IPS-15b (cell line): Measurements from ENCODE around the gene FRS2.

Experiments
- H3K27me3 ChIP-seq: one replicate; pipeline ENCODE4 v1.6.1; 2013; ENCODE audit warnings: low read length; ENCODE audit not compliant: control insufficient read depth, insufficient read depth
- H3K36me3 ChIP-seq: one replicate; pipeline ENCODE4 v1.6.1; 2013; ENCODE audit warnings: low read length; ENCODE audit not compliant: control insufficient read depth, insufficient read depth
- H3K4me1 ChIP-seq: one replicate; pipeline ENCODE4 v1.6.1; 2013; ENCODE audit warnings: mild to moderate bottlenecking, low read length; ENCODE audit not compliant: control insufficient read depth, insufficient read depth
- H3K4me3 ChIP-seq: one replicate; pipeline ENCODE4 v1.5.1; 2013; ENCODE audit warnings: low read depth, low read length
- H3K9ac ChIP-seq: one replicate; pipeline ENCODE4 v1.6.1; 2013; ENCODE audit warnings: low read depth, mild to moderate bottlenecking, low read length
- H3K9me3 ChIP-seq: one replicate; pipeline ENCODE4 v1.6.1; 2013; ENCODE audit warnings: mild to moderate bottlenecking, low read length; ENCODE audit not compliant: control insufficient read depth, insufficient read depth

FRS2 gene

DNA sequence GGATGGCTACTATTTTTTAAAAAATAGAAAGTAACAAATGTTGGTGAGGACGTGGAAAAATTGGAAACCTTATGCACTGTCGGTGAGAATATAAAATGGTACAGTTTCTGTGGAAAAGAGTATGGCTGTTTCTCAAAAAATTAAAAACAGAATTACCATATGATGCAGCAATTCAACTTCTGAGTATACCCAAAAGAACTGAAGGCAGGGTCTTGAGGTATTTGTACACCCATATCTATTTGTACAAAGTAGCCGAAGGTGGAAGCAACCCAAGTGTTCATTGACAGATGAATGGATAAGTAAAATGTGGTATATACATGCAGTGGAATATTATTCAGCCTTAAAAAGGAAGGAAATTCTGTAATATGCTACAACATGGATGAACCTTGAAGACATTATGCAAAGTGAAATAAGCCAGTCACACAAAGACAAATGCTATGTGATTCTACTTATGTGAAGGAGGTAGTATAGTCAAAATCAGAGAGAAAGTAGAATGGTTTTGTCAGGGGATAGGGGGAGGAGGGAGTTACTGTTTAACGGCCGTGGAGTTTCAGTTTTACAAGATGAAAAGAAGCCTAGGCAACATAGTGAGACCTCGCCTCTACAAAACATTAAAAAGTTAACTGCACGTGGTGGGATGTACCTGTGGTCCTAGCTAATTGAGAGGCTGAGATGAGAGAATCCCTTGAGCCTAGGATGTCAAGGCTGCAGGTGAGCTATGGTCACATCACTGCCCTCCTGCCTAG is 76.7 kb downstream of the FRS2 start:
- H3K4me3 ChIP-seq, result no peak overlapping the region
- H3K9ac ChIP-seq, result no peak overlapping the region
- H3K27me3 ChIP-seq, result no peaks in the 10 kb centered on the region

DNA sequence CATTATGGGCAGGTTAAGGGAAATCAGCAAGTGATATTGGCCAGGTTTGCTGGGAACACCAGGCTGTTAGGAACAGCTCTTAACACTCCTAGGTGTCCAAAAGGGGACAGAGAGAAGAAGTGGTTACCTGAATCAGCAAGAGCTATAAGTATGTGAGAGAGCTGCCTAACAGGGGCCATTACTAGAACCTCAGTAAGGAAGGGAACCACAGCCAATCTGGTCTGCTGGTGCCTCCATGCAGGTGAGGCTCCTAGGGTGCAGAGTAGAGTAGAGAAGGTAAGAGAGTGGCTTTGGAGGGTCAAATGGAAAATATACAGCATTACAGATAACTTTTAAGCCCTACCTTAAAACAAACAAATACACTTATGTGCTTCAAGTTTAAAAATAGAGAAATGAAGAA is 78.5 kb downstream of the FRS2 start:
- H3K4me3 ChIP-seq, result no peak overlapping the region
- no peaks in the 10 kb centered on the region for H3K27me3 ChIP-seq
- H3K9ac ChIP-seq, result no peak overlapping the region
- no peaks in the 10 kb centered on the region for H3K4me1 ChIP-seq
- no peaks in the 10 kb centered on the region for H3K36me3 ChIP-seq
- no peaks in the 10 kb centered on the region for H3K9me3 ChIP-seq

More for the DNA sequence above, 76.7 kb downstream of the FRS2 start:
- no peaks in the 10 kb centered on the region for H3K9me3 ChIP-seq
- H3K4me1 ChIP-seq, result no peaks in the 10 kb centered on the region
- H3K36me3 ChIP-seq, result no peaks in the 10 kb centered on the region

DNA sequence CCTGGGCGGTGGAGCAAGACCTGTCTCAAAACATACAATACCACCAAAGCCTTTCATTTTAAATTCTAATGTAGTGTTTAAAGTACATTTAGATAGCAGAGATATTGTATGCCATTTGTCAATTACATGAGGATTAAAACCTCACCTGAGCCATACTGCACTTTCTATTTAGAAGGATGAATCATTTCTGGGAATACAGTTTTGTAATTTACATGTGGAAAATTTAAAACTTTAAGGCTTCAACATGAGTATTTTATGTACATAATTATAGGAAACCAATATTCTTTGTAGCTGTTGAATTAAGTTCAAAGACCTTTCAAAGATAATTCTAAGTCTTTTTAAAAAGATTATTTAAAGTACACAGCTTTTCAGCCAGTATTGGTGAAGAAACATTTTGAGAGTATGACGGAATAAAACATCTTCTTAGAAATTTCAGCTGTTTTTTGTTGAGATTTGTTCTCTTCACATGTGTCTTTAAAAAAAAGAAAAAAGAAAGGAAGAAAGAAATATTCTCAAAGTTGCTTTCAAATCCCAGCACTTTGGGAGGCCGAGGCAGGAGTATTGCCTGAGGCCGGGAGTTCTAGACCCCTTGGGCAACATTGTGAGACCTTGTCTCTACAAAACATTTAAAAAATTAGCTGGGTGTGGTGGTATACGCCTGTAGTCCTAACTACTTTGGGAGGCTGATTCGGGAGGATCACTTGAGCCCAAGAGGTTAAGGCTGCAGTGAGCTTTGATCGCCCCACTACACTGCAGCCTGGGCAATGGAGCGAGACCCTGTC is 80.6 kb downstream of the FRS2 start:
- H3K9ac ChIP-seq, result no peak overlapping the region
- H3K27me3 ChIP-seq, result no peaks in the 10 kb centered on the region
- H3K4me3 ChIP-seq, result no peak overlapping the region
- no peaks in the 10 kb centered on the region for H3K4me1 ChIP-seq
- no peaks in the 10 kb centered on the region for H3K9me3 ChIP-seq
- no peaks in the 10 kb centered on the region for H3K36me3 ChIP-seq

DNA sequence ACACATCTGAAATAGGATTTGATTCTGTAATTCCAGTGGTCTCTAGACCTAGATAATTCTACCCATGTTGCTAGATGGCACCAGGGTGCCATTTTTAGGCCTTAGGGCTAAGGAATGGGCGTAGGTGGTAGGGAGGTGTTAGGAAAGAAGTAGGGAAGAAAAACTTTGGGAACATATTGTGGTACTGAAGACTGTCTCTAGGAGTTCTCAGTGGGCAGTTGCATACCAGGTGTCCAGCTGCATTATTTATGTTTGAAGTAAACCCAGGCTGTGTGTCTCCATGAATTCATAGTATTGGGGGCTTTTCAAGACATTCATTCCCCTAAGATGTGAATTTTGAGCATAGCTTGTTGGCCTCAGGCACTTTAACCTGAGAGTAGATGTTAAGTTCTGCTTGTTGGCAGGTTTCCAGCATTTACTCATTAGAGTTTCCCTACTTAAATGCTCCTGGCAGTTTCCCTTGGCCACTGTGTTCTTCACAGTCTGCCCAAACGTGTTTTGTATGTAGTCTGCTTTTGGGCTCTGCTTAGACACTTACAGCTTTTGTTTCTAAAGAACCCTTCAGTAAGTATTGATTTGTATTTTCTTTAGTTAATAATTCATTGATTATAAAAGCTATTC is 83.5 kb downstream of the FRS2 start:
- Histone ChIP-seq H3K4me3 (no peak overlapping the region), H3K36me3 (no peaks in the 10 kb centered on the region), H3K9ac (no peak overlapping the region), H3K27me3 (no peaks in the 10 kb centered on the region), H3K4me1 (no peaks in the 10 kb centered on the region), H3K9me3 (no peaks in the 10 kb centered on the region)

DNA sequence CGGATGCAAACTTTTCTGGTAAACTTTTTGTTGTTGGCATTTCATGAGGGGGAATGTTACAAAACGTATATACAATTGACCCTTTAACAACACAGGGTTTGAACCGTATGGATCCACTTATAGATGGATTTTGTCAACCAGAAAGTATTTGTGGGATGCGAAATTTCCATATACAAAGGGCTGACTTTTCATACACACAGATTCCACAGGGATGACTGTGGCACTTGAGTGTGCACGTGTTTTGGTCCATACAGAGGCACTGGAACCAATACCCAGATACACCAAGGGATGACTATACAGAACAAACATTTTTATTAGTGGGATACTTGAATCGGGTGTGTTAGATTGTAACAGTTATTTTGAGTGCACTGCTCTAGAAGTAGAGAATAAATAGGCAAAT is 85.3 kb downstream of the FRS2 start:
- Histone ChIP-seq H3K4me1 (no peaks in the 10 kb centered on the region), H3K27me3 (no peaks in the 10 kb centered on the region), H3K9me3 (no peaks in the 10 kb centered on the region), H3K9ac (no peak overlapping the region), H3K36me3 (no peaks in the 10 kb centered on the region), H3K4me3 (no peak overlapping the region)

DNA sequence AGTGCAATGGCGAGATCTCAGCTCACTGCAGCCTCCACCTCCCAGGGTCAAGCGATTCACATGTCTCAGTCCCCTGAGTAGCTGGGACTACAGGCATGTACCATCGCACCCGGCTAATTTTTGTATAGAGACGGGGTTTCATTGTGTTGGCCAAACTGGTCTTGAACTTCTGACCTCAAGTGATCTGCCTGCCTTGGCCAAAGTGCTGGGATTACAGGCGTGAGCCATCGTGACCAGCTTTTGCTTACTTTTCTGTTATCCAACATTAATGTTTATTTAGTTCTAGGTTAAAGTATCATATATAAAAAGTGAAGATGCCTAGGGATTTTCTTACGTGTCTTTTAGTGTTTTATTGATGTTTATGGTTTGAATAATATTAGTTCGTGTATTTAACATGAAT is 86.2 kb downstream of the FRS2 start:
- H3K4me3 ChIP-seq, result no peak overlapping the region
- no peaks in the 10 kb centered on the region for H3K36me3 ChIP-seq
- no peaks in the 10 kb centered on the region for H3K4me1 ChIP-seq
- H3K9ac ChIP-seq, result no peak overlapping the region
- no peaks in the 10 kb centered on the region for H3K9me3 ChIP-seq
- no peaks in the 10 kb centered on the region for H3K27me3 ChIP-seq

DNA sequence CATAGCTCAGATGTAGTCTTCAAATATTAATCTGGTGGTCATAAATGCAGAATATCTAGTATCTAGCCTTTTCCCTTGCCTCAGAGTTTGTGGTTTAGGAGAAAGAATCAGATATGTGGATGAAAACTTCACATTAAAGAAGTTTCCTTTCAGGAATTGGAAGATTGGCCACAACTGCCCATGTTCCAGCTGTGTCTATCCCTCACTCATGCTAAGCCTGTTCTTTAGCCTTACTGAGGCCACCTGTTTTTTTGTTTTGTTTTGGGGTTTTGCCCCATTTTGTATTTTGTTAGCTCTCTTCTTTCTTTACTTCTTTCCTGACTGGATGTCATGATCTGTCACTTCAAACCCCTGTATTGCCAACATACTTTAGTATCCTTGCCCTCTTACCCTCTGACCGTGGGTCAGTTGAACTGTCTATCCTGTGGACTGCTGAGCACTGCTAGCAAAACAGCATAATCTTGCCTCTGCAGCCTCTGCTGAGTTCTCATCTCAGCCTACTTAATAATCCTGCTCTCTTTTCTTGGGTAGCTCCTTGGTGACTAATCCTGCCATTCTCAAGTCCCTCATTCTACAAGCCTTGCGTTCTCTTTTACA is 93.1 kb downstream of the FRS2 start:
- Histone ChIP-seq H3K27me3 (no peaks in the 10 kb centered on the region), H3K9ac (no peak overlapping the region), H3K9me3 (no peaks in the 10 kb centered on the region), H3K36me3 (no peaks in the 10 kb centered on the region), H3K4me3 (no peak overlapping the region), H3K4me1 (no peaks in the 10 kb centered on the region)

DNA sequence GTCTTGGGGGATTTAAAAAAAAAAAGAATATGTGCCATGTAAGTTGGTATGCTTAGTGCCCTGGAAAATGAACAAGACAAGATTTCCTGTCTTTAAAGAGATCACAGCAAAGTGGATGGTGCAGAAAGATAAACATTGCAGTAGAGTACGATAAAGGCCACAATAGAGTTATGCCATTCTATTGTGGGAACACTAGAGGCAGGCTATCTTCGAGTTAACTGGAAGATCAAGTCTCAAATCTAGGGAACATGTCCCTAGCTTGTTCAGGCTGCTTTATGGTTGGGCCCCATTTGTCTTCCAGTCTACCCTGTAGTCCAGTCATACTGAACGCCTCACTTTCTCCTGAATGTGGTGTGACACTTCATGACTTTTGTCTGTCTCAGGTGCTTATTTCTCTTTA is 96.4 kb downstream of the FRS2 start:
- Histone ChIP-seq H3K4me3 (no peak overlapping the region), H3K36me3 (no peaks in the 10 kb centered on the region), H3K9ac (no peak overlapping the region)

DNA sequence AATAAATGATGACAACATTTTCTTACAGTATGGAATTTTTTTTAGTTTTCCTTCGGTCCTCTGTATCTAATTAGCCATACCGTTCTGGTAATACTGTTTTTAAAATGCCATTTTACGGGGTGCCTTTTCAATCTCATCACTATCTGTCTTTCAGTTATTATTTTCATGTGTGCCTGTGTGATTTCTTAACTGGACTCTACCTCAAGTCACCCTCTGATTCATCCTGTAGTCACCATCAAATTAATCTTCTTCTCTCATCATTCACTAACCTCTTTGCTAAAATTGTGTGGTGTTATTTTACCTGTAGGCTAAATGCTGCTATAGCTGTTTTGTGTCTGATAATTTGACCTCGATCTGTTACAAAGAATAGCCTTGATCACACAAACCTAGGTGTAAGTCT is 99.0 kb downstream of the FRS2 start:
- Histone ChIP-seq H3K36me3 (no peaks in the 10 kb centered on the region), H3K9me3 (no peaks in the 10 kb centered on the region), H3K27me3 (no peaks in the 10 kb centered on the region), H3K4me1 (no peaks in the 10 kb centered on the region), H3K9ac (no peak overlapping the region), H3K4me3 (no peak overlapping the region)

More for the DNA sequence above, 96.4 kb downstream of the FRS2 start:
- H3K9me3 ChIP-seq, result no peaks in the 10 kb centered on the region
- no peaks in the 10 kb centered on the region for H3K27me3 ChIP-seq
- H3K4me1 ChIP-seq, result no peaks in the 10 kb centered on the region

DNA sequence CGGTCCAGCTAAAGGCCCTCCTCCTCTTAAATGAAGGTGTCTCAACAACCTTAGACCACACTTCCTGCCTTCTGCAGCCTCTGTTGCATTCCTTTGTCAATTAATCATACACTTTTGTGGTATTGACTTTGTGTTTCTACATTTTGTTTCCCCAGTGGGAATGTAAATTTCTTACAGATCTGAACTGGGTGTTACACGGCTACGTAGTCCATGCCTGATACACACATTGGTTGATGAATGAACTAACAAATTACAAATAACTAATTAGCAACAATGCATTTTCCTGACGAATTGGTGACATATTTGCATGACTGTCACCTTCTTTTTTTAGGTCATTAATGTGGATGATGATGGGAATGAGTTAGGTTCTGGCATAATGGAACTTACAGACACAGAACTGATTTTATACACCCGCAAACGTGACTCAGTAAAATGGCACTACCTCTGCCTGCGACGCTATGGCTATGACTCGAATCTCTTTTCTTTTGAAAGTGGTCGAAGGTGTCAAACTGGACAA is 99.9 kb downstream of the FRS2 start:
- no peaks in the 10 kb centered on the region for H3K4me1 ChIP-seq
- H3K27me3 ChIP-seq, result no peaks in the 10 kb centered on the region
- H3K36me3 ChIP-seq, result peaks cover 3% of the 10 kb centered on the region
- no peak overlapping the region for H3K9ac ChIP-seq
- no peaks in the 10 kb centered on the region for H3K9me3 ChIP-seq
- H3K4me3 ChIP-seq, result no peak overlapping the region

DNA sequence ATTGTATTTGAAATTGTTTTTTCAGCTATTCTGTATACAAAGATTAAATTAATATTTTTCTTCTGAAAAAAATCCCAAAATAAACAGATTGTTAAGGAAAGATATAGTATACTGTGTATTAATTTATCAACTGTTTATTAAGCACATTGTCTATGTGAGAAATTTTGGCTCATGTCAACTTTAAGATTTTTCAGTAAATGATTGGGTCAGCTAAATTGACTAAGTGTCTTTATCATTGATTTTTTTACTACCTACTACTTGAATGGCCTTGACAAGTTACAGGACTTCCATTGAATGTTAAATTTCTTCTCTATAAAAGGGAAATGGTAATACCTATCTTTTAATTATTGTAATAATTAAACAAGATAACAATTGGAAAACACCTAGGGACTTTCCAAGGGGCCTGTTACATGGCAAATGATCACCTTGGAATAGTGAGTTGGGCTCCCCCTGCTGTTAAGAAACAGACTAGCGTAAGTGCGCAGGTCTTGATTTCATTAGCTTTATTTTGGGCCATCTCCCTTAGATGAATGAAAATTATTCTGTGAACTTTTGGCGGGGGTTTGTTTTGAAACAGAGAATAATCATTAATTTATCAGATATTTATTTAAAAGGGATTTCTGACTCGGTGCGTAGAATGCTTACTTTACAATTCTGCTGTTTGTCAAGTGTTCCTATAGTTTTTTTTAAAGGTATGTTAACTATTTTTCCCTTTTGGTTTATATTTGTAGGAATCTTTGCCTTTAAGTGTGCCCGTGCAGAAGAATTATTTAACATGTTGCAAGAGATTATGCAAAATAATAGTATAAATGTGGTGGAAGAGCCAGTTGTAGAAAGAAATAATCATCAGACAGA is 100.6 kb downstream of the FRS2 start:
- Histone ChIP-seq H3K9me3 (no peaks in the 10 kb centered on the region), H3K4me3 (no peak overlapping the region), H3K27me3 (no peaks in the 10 kb centered on the region), H3K36me3 (peaks cover 3% of the 10 kb centered on the region), H3K4me1 (no peaks in the 10 kb centered on the region), H3K9ac (no peak overlapping the region)
